ENCODE data around the gene TIFAB.

- TF ChIP-seq CTCF (IDR thresholded peaks at IDR 0.05) (no peak), POLR2A (IDR thresholded peaks at IDR 0.05) (no peak), POLR2AphosphoS5 (IDR thresholded peaks at IDR 0.05) (no peak)
Measured at GRCh38 chr5:135480511-135480910, 28.4 kb upstream of the TIFAB start.
